ENCODE measurements around the gene PKD1. TPM values are rescaled to one million over a fixed set of nuclear protein-coding genes. Genes with fewer than 3 reads are reported as not detected.
A peak's percentile ranks its signal among the peaks of the same experiment; 100 is the strongest.
"Not testable (repeated sequence)": the region's sequence is repeated elsewhere in the genome, so short reads cannot be mapped to it uniquely, and the experiment has no call there.

PKD1 gene
- total RNA-seq, 5 donors from 2014 or later (not counting 1 experiment from before 2014, with no cell fraction given), result 99.4 to 152 (median 137) TPM

DNA sequence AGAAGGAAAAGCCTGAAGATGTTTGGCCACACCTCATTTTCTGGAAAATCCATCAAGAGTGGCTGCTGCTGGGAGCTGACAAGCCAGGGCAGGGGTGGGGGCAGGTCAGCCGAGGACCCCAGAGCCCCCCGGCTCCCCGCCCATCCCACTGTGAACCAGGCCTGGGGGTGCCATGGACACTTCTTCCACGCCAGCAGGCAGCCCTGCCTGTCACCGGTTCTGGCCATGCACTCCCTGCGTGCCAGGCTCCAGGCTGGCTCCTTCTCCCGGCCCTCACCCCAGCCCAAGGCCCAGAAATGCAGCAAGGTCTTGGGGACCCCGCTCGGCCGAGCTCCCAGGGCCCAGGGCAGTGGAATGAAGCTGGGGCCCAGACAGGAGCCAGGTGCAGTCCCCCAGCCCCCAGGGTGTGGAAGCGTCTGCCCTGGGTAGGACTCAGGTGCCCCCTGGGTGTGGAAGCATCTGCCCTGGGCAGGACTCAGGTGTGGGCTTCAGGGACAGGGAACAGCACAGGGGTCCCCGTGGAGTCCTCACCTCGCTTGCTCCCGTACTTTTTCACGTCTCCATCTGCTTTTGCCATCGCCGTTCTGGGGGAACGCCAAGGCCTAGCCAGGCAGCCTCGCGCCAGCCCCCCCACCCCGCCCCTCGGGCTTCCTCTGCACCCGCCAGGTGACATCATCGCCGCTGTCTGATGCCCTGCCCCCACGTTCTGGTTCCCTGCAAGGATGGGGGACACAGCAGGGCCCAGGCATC, 12.6 kb downstream of the PKD1 start:
- H3K27me3 ChIP-seq (replicated peaks in 1 of 2; ENCODE audit: control insufficient read depth in 2 of 2, extremely low read depth in 1 of 2, insufficient read depth in 2 of 2, low read length in 1 of 2); ATAC-seq (replicated peaks in 1 of 4); H3K9me3 Mint-ChIP-seq; H3K4me3 Mint-ChIP-seq; H3K36me3 ChIP-seq (ENCODE audit: control insufficient read depth in 2 of 2, extremely low read depth in 1 of 2, insufficient read depth in 1 of 2, low read length in 1 of 2); H3K27me3 Mint-ChIP-seq; POLR2A ChIA-PET; H3K27ac ChIP-seq (ENCODE audit: low read length); H3K4me3 ChIP-seq (ENCODE audit: control insufficient read depth in 1 of 2, extremely low read depth in 1 of 2, low read length in 1 of 2); CTCF ChIA-PET; DNase-seq; H3K9me3 ChIP-seq; H3K4me1 ChIP-seq (ENCODE audit: control insufficient read depth in 1 of 2, extremely low read depth in 1 of 2, insufficient read depth in 2 of 2, low read length in 2 of 2); H3K36me3 Mint-ChIP-seq; H3K27ac Mint-ChIP-seq: not testable (repeated sequence)
- 93% methylated on average over 6 of the region's 26 CpGs for WGBS (ENCODE audit: insufficient coverage)
- peaks cover 15 to 33% (median 15%) of the 10 kb centered on the region in 3 donors for H3K4me1 Mint-ChIP-seq

DNA sequence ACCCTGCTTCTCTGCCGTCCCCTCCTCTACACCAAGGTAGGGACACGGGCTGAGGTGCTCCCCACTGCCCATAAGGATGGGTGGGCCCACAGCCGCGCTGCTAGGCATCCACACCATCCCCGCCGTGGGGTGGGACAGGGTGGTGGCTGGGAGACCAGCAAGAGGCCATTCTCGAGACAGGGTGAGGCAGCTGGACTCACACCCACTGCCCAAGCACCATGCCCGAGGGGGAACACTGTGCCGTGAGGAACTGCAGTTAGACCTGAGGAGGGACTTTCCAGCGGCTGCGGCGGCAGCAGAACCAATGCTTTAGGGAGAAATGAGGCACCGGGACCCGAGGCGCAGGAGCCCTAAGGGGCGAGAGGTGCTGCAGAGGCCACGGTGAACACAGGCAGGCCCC, 13.3 kb downstream of the PKD1 start:
- peaks cover 15 to 32% (median 15%) of the 10 kb centered on the region in 3 donors for H3K4me1 Mint-ChIP-seq
- no peaks in the 10 kb centered on the region for H3K9me3 Mint-ChIP-seq
- Histone ChIP-seq H3K36me3 (ENCODE audit: control insufficient read depth in 2 of 2, extremely low read depth in 1 of 2, insufficient read depth in 1 of 2, low read length in 1 of 2) (no peaks in the 10 kb centered on the region), H3K27me3 (replicated peaks in 1 of 2; ENCODE audit: control insufficient read depth in 2 of 2, extremely low read depth in 1 of 2, insufficient read depth in 2 of 2, low read length in 1 of 2) (no peaks in the 10 kb centered on the region), H3K4me3 (ENCODE audit: control insufficient read depth in 1 of 2, extremely low read depth in 1 of 2, low read length in 1 of 2) (no peak overlapping the region), H3K27ac (ENCODE audit: low read length) (no peak overlapping the region), H3K9me3 (no peaks in the 10 kb centered on the region), H3K4me1 (ENCODE audit: control insufficient read depth in 1 of 2, extremely low read depth in 1 of 2, insufficient read depth in 2 of 2, low read length in 2 of 2) (no peaks in the 10 kb centered on the region)
- ChIA-PET CTCF (interaction anchor here in 1 of 2 donors (1.4 kb wide), 1 partner anchor 18 kb away, joined by 7 read pairs; no protein-coding TSS in a partner anchor), POLR2A (no interaction called here)
- 88% methylated on average over 11 of the region's 17 CpGs for WGBS (ENCODE audit: insufficient coverage)
- H3K4me3 Mint-ChIP-seq, result no peak overlapping the region
- H3K27me3 Mint-ChIP-seq, result no peaks in the 10 kb centered on the region
- no peak for ATAC-seq (replicated peaks in 1 of 4)
- H3K27ac Mint-ChIP-seq, result no peak overlapping the region
- H3K36me3 Mint-ChIP-seq, result no peaks in the 10 kb centered on the region
- no peak for DNase-seq

DNA sequence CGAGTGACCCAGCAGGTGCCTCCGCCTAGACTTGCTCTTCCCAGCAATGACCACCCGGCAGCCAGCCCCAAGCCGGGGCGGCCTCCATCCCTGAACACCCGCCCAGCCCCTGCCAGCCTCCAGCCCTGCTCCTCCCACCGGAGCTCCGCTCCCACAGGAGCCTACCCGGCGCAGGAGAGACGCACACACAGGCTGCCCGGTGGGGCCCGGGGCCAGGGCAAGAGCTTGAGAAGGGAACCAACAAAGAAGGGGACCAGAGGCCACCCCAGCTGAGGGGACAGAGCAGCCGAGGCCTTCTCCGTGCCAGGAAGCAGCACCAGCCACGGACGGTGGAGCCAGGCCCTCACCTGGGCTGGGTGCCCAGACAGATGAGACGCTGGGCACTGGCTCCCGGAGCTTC, 13.8 kb downstream of the PKD1 start:
- no peak for ATAC-seq (replicated peaks in 1 of 4)
- H3K9me3 Mint-ChIP-seq, result no peaks in the 10 kb centered on the region

DNA sequence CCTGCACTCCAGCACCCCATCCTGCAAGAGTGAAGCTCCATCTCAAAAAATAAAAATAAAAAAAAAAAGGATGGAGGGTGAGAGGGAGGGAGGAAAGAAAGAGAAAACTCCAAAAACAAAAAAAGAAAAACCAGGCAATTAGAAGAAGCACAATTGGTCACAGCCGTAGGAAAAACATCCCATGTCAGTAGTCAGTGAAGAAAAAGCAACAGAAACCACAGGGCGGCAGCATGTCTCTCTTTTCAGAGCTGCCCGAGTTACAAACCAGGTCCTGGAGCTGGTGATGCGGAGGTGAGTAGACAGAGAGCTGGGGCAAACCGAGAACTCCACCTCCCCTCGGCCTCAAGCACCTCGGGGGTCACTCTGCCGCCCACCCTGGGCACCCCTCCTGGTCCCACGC, 14.4 kb downstream of the PKD1 start:
- WGBS (ENCODE audit: insufficient coverage), result 47% methylated on average over 2 of the region's 9 CpGs
- H3K9me3 ChIP-seq; H3K27me3 Mint-ChIP-seq; H3K36me3 Mint-ChIP-seq; H3K4me1 ChIP-seq (ENCODE audit: control insufficient read depth in 1 of 2, extremely low read depth in 1 of 2, insufficient read depth in 2 of 2, low read length in 2 of 2); H3K9me3 Mint-ChIP-seq; H3K27ac ChIP-seq (ENCODE audit: low read length); POLR2A ChIA-PET; H3K27me3 ChIP-seq (replicated peaks in 1 of 2; ENCODE audit: control insufficient read depth in 2 of 2, extremely low read depth in 1 of 2, insufficient read depth in 2 of 2, low read length in 1 of 2); H3K4me3 ChIP-seq (ENCODE audit: control insufficient read depth in 1 of 2, extremely low read depth in 1 of 2, low read length in 1 of 2); H3K4me3 Mint-ChIP-seq; H3K36me3 ChIP-seq (ENCODE audit: control insufficient read depth in 2 of 2, extremely low read depth in 1 of 2, insufficient read depth in 1 of 2, low read length in 1 of 2): not testable (repeated sequence)
- CTCF ChIA-PET, result interaction anchor here (0.8 to 1.4 kb wide), 3 partner anchors 19 to 34 kb away, joined by 3 to 7 read pairs (median 4); partner anchors contain the start of gene TRAF7 (in 1 of the 2)
- peak in 20 of 35 experiments; percentile 13 to 47 (median 26) for DNase-seq
- peak; percentile 46 to 74 (median 64) for ATAC-seq (replicated peaks in 1 of 4)
- Mint-ChIP-seq H3K27ac (peak overlapping the region in 1 of 2 donors; percentile 52), H3K4me1 (peaks cover 10 to 24% (median 11%) of the 10 kb centered on the region in 3 donors)

More for the DNA sequence above, 13.8 kb downstream of the PKD1 start:
- CTCF ChIA-PET, result interaction anchor here (0.8 to 1.4 kb wide), 3 partner anchors 18 to 33 kb away, joined by 3 to 7 read pairs (median 4); partner anchors contain the start of gene TRAF7 (in 1 of the 2)
- Histone ChIP-seq H3K4me1 (ENCODE audit: control insufficient read depth in 1 of 2, extremely low read depth in 1 of 2, insufficient read depth in 2 of 2, low read length in 2 of 2) (no peaks in the 10 kb centered on the region), H3K27ac (ENCODE audit: low read length) (no peak overlapping the region), H3K4me3 (ENCODE audit: control insufficient read depth in 1 of 2, extremely low read depth in 1 of 2, low read length in 1 of 2) (no peak overlapping the region), H3K36me3 (ENCODE audit: control insufficient read depth in 2 of 2, extremely low read depth in 1 of 2, insufficient read depth in 1 of 2, low read length in 1 of 2) (no peaks in the 10 kb centered on the region), H3K27me3 (replicated peaks in 1 of 2; ENCODE audit: control insufficient read depth in 2 of 2, extremely low read depth in 1 of 2, insufficient read depth in 2 of 2, low read length in 1 of 2) (no peaks in the 10 kb centered on the region), H3K9me3 (no peaks in the 10 kb centered on the region)
- POLR2A ChIA-PET, result no interaction called here
- Mint-ChIP-seq H3K36me3 (no peaks in the 10 kb centered on the region), H3K27me3 (no peaks in the 10 kb centered on the region), H3K4me1 (peaks cover 12 to 29% (median 12%) of the 10 kb centered on the region in 3 donors), H3K27ac (no peak overlapping the region), H3K4me3 (no peak overlapping the region)
- 98% methylated on average over 14 of the region's 19 CpGs for WGBS (ENCODE audit: insufficient coverage)
- DNase-seq, result no peak

DNA sequence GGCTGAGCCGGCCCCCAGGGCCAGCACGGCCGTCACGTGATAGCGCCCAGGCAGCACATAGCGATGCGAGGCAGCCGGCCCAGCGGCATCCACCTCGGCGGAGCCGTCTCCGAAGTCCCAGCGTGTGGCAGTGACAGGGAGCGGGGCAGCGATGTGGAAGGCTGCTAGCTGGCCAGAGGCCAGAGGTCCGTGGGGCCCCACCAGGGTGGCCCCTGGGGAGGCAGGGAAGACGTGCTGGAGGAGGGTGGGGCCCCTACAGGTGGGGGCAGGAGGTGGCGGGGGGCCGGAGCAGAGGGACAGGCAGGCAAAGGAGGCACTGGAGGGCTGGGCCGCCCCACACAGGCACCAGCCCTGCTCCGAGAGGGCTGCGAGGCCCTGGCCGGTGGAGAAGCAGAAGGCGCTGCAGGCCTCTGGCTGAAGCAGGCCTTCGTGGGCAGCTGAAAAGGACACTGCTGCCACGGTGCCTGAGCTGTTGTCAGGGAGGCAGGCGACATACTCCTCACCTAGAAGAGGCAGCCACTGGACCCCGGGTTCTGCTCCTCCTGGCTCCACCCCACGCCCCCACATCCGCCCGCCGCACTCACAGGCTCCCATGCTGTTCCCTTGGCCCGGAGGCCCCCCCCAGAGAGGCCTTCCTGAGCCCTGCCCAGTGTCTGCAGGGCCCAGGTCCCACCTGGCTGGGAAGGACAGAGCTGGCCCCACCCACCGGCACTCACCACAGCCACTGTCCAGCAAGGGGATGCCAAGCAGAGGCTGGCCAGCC, 17.6 kb downstream of the PKD1 start:
- DNase-seq; H3K27ac Mint-ChIP-seq; H3K4me1 ChIP-seq (ENCODE audit: control insufficient read depth in 1 of 2, extremely low read depth in 1 of 2, insufficient read depth in 2 of 2, low read length in 2 of 2); H3K4me3 ChIP-seq (ENCODE audit: control insufficient read depth in 1 of 2, extremely low read depth in 1 of 2, low read length in 1 of 2); H3K27ac ChIP-seq (ENCODE audit: low read length); ATAC-seq (replicated peaks in 1 of 4); CTCF ChIA-PET; H3K36me3 Mint-ChIP-seq; POLR2A ChIA-PET; H3K9me3 Mint-ChIP-seq; H3K36me3 ChIP-seq (ENCODE audit: control insufficient read depth in 2 of 2, extremely low read depth in 1 of 2, insufficient read depth in 1 of 2, low read length in 1 of 2); H3K27me3 ChIP-seq (replicated peaks in 1 of 2; ENCODE audit: control insufficient read depth in 2 of 2, extremely low read depth in 1 of 2, insufficient read depth in 2 of 2, low read length in 1 of 2); H3K4me3 Mint-ChIP-seq; H3K27me3 Mint-ChIP-seq; H3K9me3 ChIP-seq: not testable (repeated sequence)
- 100% methylated on average over 10 of the region's 35 CpGs for WGBS (ENCODE audit: insufficient coverage)
- peaks cover 3 to 12% (median 4%) of the 10 kb centered on the region in 3 donors for H3K4me1 Mint-ChIP-seq

DNA sequence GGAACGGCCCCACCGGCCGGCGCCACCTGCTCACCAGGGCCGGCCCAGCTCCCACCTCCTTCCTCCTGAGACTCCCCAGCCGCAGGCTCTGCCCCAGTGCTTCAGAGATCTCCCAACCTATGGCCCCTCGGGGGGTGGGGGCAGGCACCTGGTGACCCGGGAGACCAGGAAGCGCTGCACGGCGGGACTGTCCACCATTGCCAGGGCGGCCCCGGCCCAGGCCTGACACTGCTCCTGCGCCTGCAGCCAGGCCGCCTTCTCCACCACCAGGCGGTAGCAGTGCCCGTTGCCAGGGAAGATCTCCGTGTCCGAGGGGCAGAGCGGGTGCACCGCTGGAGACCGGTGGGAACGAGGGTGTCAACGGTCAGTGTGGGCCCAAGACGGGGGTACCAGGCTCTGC, 18.4 kb downstream of the PKD1 start:
- 97% methylated on average over 3 of the region's 25 CpGs for WGBS (ENCODE audit: insufficient coverage)
- H3K9me3 Mint-ChIP-seq; H3K27ac Mint-ChIP-seq; POLR2A ChIA-PET; DNase-seq; H3K27me3 Mint-ChIP-seq; H3K27me3 ChIP-seq (replicated peaks in 1 of 2; ENCODE audit: control insufficient read depth in 2 of 2, extremely low read depth in 1 of 2, insufficient read depth in 2 of 2, low read length in 1 of 2); H3K4me3 ChIP-seq (ENCODE audit: control insufficient read depth in 1 of 2, extremely low read depth in 1 of 2, low read length in 1 of 2); H3K4me1 ChIP-seq (ENCODE audit: control insufficient read depth in 1 of 2, extremely low read depth in 1 of 2, insufficient read depth in 2 of 2, low read length in 2 of 2); CTCF ChIA-PET; H3K36me3 ChIP-seq (ENCODE audit: control insufficient read depth in 2 of 2, extremely low read depth in 1 of 2, insufficient read depth in 1 of 2, low read length in 1 of 2); H3K27ac ChIP-seq (ENCODE audit: low read length); H3K36me3 Mint-ChIP-seq; ATAC-seq (replicated peaks in 1 of 4); H3K4me3 Mint-ChIP-seq; H3K9me3 ChIP-seq: not testable (repeated sequence)
- H3K4me1 Mint-ChIP-seq, result peaks cover 3 to 12% (median 3%) of the 10 kb centered on the region in 3 donors

Measured in T-cell (primary cell).